C4-2B (cell line): ENCODE measurements around the gene ADAMTS14.

Experiments
- ZFX ChIP-seq: fragments of 450-650 bp; IDR thresholded peaks from 2 replicates; pipeline ENCODE4 v1.6.1; 2017
- TF ChIP-seq, protein P1 (sequence below): fragments of 450-650 bp; conservative IDR thresholded peaks from 2 replicates; pipeline ENCODE4 v1.5.1; 2017; ENCODE audit warnings: mild to moderate bottlenecking

DNA sequence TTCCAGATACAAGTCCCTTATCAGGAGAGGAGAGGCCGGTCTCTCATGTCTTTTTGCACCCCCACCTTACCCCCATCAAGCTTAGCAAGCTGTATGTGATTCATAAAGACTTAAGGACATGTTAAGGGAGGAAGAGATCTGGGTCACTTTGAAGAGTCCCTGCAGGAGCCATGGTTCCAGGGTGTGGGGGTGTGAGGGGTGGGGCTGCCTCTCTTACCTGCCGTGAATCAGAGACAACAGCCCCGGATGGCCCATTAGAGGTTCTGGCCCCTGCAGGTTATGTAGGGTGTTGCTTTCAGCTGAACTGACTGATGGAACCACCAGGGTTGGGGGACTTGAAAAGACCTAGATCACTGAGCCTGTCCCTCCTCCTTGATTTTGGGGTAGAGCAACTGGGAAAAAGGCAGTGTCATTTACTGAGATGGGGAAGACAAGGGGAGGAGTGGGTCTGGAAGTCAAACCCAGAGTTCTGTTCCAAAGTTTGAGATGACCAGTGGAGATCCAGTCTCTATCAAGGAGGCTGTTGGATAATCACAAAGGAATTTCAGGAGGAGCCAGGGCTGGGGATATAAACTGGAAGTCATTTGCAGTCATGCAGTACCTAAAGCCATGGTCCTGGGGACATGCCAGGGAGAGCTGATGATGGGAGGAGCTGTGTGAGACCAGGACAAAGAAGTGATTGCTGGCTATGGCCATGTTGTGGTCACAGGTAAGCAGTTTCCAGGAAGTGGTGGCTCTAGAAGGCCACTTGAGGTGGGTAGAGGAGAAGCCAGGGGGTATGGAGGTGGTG lies 23.1 kb downstream of the ADAMTS14 start:
- TF ChIP-seq, protein P1, sequence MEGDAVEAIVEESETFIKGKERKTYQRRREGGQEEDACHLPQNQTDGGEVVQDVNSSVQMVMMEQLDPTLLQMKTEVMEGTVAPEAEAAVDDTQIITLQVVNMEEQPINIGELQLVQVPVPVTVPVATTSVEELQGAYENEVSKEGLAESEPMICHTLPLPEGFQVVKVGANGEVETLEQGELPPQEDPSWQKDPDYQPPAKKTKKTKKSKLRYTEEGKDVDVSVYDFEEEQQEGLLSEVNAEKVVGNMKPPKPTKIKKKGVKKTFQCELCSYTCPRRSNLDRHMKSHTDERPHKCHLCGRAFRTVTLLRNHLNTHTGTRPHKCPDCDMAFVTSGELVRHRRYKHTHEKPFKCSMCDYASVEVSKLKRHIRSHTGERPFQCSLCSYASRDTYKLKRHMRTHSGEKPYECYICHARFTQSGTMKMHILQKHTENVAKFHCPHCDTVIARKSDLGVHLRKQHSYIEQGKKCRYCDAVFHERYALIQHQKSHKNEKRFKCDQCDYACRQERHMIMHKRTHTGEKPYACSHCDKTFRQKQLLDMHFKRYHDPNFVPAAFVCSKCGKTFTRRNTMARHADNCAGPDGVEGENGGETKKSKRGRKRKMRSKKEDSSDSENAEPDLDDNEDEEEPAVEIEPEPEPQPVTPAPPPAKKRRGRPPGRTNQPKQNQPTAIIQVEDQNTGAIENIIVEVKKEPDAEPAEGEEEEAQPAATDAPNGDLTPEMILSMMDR = no peak
- TF ChIP-seq ZFX = no peak
